RPMI7951 (cell line): ENCODE results near the gene PDZD2. TPM values are rescaled to one million over a fixed set of nuclear protein-coding genes. Genes with fewer than 3 reads are reported as not detected.
"Not testable (repeated sequence)": the region's sequence is repeated elsewhere in the genome, so short reads cannot be mapped to it uniquely, and the experiment has no call there.

ENCODE experiments used
- DNase-seq: peaks from one replicate; pipeline ENCODE4 v3.0.0-alpha.2; 2012; ENCODE audit warnings: low read depth
- total RNA-seq: library from RNA; depleted of rRNA; stranded (reverse); fragments of >200 nt; shearing (Covaris generic); gene quantifications from 2 replicates; pipeline ENCODE4 v1.2.3, GENCODE V29; 2014

PDZD2 gene
- total RNA-seq, 1 experiment from 2014 or later: under 0.01 TPM

GRCh38 chr5:31691408-31691807 is 52.5 kb downstream of the PDZD2 start:
- DNase-seq: not testable (repeated sequence)

DNA sequence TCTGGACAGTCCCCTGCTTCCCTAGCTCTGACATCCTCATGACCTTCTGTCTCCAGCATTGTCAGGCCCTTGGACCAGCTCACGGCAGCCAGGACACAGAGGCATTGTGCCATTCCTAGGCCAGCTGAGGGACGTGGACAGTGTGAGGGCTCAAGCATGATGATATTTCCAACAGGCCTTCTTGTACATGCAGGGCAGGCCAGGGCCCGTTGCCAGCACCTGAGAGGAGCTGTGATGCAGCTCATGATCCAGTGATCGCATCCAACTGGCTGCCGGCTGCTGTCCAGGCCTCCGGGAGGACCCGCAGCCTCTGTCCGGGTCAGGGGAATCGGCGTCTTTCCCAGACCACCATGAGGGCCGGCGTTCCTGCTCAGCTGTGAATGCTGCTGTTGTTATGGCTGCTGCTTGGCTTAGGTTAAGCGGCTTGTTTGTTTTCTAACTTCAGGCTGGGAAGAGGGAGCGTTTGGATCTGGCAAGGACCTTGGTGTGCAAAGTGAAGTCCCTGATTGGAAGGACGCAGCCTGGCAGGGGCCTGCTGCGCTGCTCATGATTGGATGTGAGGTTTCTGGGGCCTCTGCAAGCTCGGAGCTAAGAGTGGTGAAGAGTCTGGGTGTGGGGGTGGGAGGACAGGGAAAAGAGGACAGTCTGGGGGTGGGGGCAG is 53.8 kb downstream of the PDZD2 start:
- no peak for DNase-seq

DNA sequence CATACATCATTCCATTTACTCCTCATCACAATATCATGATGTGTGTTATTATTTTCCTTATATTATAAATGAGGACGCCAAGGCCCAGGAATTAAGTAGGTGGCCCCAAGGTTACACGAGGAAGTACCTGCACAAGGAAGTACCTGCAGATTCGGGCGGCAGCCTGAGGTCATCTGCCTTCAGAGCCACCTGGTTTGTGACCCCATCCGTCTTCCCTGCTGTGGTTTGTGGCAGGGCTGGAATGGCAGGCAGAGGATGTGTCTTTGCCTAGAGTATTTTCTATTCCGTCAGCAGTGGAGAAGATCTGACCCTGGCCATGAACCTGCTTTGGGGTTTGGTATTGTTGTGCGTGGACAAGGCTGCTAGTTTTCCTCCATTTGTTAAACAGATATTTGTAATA is 59.7 kb downstream of the PDZD2 start:
- no peak for DNase-seq

- DNase-seq: no peak
Measured at GRCh38 chr5:31701642-31702299, 62.8 kb downstream of the PDZD2 start.

DNA sequence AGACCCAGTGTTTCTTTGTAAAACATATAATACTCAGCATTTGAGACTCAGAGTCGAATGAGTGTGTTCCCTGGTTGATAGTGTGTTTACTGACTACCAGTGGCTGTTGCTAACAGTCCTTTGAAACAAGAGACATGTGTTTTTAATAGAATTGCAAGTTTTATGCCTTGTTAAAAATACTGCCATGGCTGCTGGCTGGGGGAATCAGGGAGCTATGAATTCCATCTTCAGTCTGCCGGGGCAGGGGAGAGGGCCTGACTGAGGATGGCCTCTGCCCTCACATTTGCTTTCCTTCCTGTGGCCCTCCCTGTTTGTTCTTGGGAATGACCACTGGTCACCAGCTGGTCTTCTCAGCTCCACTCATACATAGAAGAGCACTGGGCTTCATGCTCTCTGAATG is 63.8 kb downstream of the PDZD2 start:
- DNase-seq: no peak

GRCh38 chr5:31703757-31704156 is 64.8 kb downstream of the PDZD2 start:
- DNase-seq: no peak

DNA sequence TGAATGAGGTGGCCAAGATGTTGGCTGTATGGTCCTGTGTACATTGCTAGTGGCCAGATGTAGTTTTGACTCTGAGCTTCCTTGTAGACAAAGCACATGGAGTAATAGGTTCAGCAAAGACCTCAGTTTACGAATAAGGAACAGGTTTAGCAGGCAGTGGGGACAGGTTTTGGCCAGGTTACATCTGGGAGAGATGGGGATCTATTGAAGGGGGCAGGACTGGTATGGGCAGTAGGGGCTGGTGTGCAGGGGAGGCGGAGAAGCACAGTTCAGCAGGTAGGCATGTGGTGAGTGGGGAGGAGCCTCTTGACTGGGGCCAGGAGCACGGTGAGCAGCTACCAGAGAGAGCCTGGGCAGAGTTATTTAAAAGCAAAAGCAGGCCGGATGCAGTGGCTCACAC is 67.3 kb downstream of the PDZD2 start:
- no peak for DNase-seq

DNA sequence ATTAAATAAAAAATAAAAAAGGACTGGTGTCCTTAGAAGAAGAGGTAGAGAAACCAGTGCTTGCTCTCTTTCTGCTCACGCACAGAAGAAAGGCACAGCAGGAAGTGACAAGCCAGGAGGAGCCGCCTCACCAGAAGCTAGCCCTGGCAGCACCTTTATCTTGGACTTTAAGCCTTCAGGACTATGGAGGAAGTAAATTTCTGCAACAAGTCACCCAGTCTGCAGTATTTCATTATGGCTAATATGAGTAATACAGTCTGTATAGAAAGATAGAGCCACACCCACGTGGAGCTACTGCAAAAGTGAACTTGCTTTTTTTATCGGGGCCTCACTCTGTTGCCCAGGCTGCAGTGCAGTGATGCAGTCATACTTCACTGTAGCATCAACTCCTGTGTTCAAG is 68.4 kb downstream of the PDZD2 start:
- DNase-seq: no peak

DNA sequence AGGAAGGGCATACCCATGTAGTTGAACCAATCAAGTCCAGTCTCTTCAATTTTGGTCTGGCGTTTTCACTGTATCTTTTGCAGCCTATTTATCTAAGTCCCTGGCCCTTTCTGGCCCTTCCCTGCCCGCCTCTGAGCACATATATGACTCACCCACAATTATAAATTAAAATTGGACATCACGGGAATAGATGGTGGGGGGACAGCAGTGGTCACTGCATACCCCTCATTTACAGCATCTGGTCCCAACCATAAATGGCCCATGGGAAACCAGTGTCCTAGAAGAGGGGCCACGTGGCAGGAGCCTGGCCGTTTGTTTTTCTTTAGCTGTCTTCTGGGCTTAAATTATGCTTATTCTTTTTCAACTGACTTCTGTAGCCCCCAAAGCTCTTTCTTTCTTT is 69.2 kb downstream of the PDZD2 start:
- no peak for DNase-seq

- DNase-seq: no peak
Measured at GRCh38 chr5:31711363-31711762, 72.4 kb downstream of the PDZD2 start.

GRCh38 chr5:31711935-31712592 is 73.1 kb downstream of the PDZD2 start:
- DNase-seq: no peak

DNA sequence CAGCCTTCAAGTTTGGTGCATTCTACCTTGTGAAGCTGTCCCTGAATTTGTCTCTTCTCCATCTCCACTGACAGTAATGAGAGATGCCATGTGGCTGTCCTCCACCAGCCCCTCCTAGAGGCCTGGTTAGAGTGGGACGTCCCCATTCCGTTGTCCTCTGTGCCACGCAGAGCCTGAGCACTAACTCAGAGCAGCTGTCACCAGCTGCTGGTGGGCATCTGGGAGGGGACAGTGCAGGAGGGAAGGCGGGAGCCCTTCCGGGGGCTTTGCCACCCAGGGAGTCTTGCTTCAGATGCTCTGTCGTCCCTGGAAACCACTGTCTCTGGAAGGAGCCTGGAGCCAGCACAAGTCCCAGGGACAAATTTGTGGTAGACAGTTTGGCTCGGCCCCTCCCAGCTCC is 78.6 kb downstream of the PDZD2 start:
- no peak for DNase-seq

GRCh38 chr5:31720004-31720403 is 81.1 kb downstream of the PDZD2 start:
- peak; percentile 3 for DNase-seq

DNA sequence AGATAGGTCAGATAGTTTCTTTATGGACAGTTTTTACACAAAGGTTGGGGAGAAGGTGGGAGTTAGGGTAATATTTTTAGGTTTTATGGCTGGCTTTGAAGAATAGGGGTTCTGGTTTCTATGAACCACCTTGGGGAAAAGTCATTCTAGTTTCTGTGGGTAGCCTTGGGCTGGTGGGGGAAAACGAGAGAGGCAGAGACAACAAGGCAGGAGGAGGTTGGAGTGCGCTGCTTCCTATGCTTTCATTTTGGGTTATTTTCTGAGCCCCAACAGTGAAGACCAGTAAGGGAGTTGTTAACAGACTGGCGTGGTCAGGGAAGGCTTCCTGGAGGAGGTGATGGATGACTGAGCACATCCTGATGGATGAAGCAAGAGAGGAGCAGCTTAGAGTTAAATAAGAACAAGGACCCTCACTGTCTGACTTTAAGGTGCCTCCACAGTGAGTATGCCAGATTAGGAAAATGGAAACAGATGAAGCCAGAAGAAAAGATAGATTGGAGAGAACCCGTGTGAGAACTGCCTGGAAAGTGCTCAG is 81.9 kb downstream of the PDZD2 start:
- no peak for DNase-seq

DNA sequence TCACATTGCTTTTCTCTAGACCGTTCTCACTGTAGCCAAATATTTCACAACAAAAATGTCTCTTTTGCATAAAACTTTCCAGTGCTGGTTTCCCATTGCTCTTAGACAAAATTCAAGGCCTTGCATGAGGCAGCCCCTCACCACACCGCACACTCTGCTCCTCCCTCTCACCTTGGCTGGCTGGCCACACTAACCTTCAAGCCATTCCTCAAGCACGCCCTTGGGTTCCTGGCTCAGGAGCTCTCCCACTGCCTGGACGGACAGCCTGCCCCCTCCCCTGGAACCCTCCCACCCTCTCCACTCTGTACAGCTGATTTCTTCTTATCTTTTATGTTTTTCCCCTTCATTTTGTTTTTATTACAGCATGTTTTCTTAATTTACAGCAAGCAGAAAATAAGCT is 83.2 kb downstream of the PDZD2 start:
- DNase-seq: no peak

DNA sequence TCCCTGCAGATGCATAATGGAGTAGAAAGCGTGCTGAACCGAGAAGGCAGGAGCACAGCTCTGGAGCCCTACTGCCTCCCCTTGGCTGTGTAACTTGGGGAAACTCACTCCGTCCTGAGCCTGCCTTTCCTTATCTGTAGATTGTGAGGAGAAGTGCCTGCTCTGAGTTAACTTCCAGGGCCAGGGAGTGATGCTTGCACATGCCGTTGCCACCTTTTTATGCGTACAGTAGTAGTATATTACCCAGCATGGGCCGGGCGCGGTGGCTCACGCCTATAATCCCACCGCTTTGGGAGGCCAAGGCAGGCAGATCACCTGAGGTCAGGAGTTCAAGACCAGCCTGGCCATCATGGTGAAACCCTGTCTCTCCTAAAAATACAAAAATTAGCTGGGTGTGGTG is 87.1 kb downstream of the PDZD2 start:
- DNase-seq: no peak

GRCh38 chr5:31726952-31727351 is 88.0 kb downstream of the PDZD2 start:
- DNase-seq: no peak

DNA sequence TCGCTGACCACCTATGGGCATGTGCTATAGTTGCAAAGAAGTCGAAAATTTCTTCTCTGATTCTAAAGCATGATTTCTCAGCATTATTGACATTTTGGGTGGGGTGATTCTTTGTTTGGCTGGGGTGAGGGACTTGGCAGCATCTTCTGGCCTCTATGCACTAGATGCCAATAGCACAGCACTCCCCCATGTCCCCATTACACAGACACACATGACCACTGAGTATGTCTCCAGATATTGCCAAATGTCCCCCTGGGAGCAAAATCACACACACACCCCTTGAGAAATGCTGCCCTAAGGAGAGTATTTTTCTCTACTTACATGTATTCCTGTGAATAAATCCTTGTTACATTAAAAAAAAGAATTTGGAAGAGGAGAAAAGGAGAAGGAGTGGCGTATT is 89.1 kb downstream of the PDZD2 start:
- no peak for DNase-seq

- not testable (repeated sequence) for DNase-seq
Measured at GRCh38 chr5:31728806-31729205, 89.9 kb downstream of the PDZD2 start.

DNA sequence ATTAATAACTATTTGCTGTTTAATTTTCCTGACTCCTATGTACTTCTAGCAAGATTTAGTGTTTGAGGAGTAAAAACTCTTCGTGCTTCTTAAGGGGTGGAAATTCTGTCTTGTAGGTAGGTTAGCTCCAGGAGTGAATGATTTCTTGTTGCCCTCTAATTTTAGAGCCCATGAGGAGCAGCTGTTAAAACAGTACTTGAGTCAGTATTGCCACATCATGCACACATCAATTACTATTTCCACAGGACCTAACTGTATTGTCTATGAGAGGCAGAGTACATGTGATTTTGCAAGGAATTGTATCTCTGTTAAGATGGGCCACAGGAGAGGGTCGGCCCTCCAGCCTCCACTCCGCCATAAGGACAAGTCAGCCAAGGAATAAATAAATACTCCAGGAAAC is 91.2 kb downstream of the PDZD2 start:
- DNase-seq: no peak

DNA sequence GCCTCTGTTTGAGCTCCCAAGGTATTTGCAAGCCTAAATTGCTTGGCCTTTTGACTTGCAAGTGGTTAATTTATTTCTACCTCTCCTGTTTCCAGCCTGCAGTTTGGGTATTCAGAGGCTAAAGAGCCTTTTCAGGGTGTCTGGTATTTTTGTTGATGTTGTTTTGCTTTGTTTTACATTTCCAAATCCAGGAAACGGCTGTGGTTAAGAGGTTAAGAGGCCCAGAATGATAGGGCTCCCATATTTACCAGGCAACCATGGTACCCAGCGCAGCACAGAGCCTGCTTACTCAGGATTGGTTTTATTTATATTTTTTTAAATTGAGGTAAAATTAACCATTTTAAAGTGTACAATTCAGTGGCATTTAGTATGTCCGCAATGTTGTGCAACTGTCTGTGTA is 92.1 kb downstream of the PDZD2 start:
- DNase-seq: no peak

GRCh38 chr5:31731710-31732301 is 92.9 kb downstream of the PDZD2 start:
- no peak for DNase-seq

- not testable (repeated sequence) for DNase-seq
Measured at GRCh38 chr5:31732821-31733220, 93.9 kb downstream of the PDZD2 start.
